GM20000 (cell line): ENCODE results near the gene DTX2.
A peak's percentile ranks its signal among the peaks of the same experiment; 100 is the strongest.
"Not testable (repeated sequence)": the region's sequence is repeated elsewhere in the genome, so short reads cannot be mapped to it uniquely, and the experiment has no call there.

Experiments
- DNase-seq: peaks from one replicate; pipeline ENCODE4 v3.0.0; 2012; ENCODE audit warnings: low spot score
- TF ChIP-seq, protein P1 (sequence below): IDR thresholded peaks from 2 replicates; pipeline ENCODE4 v1.5.1; 2012; ENCODE audit warnings: mild to moderate bottlenecking, control low read depth; ENCODE audit errors: extremely low read depth, missing control alignments

DTX2 gene

DNA sequence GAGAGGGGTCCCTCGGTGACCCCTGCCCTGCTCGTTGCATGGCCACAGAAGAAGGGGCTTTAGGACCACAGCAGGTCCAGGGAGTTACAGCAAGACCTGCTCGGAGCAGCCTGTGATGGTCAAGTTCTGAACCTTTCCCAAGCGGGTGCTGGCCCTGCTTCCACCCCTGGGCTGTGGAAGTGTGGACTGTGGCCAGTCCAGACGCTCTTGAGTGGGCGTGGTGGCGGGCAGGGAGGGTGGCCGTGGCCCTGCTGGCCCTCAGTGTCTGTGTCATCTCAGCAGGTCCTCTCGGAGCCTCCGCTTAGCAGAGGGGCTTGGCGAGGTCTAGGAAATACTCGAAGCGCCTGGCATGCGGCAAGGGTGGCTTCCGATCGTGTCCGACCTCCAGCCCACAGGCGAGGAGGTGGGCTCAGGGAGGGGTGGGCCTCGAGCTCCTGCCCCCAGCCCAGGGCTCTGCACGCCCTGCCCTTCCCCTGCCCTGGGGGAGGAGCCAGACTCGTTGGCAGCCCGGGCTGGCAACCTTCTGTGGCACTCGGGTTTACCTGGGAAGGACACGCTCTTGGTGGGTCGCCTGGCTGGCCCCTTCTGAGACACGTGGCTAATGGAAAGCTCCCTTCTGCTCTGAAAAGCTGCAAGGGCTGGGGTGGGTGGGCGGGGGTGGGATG lies 36.5 kb downstream of the DTX2 start:
- not testable (repeated sequence) for DNase-seq

DNA sequence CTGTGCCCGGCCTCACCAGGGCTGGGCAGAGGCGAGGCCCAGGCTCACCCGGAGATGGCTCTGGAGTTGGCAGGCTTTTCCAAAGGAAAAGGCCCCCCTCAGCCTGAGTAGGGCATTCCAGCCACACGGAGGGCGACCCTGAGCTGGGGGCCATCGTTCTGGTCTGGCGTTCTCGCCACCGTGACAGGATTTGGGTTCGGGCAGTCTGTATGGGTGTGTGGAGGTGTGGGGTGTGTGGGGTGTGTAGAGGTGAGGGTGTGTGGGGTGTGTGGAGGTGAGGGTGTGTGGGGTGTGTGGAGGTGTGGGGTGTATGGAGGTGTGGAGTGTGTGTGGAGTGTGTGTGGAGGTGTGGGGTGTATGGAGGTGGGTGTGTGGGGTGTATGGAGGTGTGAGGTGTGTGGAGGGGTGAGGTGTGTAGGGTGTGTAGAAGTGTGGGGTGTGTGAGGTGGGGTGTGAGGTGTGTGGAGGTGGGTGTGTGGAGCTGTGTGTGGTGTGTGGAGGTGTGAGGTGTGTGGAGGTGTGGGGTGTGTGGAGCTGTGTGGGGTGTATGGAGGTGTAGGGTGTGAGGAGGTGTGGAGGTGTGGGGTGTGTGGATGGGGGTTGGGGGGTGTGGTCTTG lies 37.2 kb downstream of the DTX2 start:
- not testable (repeated sequence) for DNase-seq

DNA sequence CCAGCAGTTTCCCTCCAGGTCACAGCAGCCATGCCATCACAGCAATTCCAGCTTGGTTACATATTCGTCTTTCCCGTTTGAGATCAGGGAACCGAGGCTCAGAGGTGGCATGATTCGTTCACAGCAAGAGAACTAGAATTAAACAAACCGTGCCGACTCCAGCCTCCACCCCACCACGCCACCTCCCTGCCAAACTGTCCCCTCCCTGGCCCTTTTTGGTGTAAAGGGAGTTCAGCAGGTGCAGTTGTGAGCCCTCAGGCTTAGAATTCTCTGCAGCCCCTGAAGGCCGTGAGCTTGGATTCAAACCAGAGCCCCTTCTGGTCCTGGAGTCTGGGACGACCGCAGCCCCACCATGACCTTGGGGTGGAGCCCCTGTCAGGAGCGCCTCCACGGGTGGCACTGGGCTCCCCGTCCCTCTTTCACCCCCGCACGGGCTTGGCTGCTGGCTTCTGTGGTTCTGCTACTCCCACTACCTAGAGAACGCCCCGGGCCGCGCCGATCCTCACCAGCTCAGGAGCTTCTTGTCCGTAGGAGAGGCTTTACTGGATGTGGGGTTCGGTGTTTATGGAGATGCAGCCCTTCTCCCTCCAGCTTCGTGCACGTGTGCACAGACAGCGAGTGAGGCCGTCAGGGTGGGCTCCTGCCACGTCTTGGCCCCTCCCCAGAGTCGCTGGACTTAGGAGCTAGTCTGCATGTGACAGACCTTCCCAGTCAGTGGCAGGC lies 37.9 kb downstream of the DTX2 start:
- DNase-seq = not testable (repeated sequence)

DNA sequence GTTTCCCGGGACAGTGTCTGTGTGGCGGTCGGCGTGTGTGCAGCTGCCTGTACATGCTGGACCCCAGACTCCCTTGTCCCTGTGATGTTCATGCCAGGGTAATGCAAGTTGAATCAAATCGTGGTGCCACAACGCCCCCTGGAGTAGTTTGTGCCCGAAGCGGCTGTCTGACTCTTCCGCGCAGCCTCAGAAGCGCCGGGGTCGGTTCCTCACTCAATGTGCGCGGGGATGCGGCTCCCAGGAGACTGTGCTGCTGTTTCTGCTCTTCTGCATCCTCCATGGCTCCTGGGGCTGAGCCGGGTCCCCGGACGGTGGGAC lies 38.4 kb downstream of the DTX2 start:
- not testable (repeated sequence) for DNase-seq

DNA sequence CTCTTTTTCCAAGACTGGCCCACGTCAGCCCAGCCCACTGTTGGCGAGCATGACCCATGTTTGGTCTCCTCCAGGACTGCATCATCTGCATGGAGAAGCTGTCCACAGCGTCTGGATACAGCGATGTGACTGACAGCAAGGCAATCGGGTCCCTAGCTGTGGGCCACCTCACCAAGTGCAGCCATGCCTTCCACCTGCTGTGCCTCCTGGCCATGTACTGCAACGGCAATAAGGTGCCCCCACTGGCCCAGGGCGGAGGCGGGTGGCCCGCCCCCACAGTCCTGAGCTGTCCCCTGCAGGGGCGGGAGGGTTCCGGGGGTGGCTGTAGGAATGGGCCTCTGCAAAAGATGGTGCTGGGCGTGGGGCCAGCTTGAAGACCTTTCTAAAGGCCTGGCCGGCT lies 40.7 kb downstream of the DTX2 start:
- not testable (repeated sequence) for DNase-seq

DNA sequence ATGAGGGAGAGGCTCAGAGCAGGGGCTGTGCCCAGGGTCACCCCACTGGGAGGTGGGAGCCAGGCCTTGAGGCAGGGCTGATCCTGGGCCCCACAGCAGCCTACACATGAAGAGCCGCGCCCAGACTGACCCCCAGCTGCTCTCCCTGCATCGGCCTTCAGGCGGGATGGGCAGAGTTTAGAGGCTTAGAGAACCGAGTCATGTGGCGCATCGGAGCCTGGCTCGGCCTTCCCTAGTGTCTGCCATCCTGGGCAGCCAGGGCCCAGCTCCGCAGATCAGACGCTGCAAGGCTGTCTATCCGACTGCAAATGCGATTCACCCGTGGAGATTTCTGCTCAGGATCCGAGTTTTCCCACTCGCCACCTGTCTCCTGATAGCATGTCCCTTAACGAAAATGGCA lies 41.3 kb downstream of the DTX2 start:
- DNase-seq = not testable (repeated sequence)

DNA sequence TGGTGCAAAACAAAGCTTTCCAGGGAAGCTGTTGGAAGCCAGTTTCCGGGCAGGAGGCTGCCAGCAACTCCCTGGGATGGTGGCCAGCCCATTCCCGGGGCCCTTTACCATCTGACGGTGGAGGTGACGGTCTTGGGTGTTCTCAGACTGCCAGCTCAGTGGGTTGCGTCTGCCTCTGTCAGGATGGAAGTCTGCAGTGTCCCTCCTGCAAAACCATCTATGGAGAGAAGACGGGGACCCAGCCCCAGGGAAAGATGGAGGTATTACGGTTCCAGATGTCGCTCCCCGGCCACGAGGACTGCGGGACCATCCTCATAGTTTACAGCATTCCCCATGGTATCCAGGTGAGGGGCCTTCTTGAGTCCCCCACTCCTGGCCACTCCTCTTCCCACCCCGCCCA lies 41.7 kb downstream of the DTX2 start:
- not testable (repeated sequence) for DNase-seq

DNA sequence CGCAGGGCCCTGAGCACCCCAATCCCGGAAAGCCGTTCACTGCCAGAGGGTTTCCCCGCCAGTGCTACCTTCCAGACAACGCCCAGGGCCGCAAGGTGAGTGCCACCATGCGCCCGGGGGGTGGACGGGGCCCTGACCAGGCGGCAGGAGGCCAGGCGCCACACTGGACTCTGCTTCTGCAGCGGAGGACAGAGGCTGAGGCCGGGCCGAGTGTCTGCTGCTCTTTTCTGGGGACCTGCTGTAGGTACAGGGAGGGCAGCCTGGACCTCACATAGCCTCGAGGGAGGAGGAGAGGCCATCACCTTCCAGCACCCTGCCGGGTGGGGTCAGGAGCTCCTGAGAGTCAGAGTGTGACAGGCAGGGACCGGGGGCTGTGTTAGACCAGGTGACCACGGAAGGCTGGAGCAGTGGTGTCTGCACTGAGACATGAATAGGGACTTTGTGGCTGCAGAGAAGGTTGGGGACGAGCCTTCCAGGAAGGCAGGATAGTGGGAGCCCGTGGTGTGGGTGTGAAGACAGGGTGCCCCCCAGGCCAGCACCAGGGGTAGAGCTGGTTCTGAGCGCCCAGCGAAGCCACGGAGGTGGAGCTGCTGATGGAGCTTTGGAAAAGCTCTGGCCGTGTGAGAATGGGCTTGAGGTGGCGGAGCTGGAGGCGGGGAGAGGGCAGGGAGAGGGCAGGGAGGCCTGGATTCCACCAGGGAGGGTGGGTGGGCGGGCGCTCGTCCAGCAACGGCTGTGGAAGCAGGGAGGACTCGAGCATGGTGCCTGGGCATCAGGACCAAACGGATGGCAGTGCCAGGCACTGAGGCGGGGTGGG lies 43.0 kb downstream of the DTX2 start:
- DNase-seq = not testable (repeated sequence)

DNA sequence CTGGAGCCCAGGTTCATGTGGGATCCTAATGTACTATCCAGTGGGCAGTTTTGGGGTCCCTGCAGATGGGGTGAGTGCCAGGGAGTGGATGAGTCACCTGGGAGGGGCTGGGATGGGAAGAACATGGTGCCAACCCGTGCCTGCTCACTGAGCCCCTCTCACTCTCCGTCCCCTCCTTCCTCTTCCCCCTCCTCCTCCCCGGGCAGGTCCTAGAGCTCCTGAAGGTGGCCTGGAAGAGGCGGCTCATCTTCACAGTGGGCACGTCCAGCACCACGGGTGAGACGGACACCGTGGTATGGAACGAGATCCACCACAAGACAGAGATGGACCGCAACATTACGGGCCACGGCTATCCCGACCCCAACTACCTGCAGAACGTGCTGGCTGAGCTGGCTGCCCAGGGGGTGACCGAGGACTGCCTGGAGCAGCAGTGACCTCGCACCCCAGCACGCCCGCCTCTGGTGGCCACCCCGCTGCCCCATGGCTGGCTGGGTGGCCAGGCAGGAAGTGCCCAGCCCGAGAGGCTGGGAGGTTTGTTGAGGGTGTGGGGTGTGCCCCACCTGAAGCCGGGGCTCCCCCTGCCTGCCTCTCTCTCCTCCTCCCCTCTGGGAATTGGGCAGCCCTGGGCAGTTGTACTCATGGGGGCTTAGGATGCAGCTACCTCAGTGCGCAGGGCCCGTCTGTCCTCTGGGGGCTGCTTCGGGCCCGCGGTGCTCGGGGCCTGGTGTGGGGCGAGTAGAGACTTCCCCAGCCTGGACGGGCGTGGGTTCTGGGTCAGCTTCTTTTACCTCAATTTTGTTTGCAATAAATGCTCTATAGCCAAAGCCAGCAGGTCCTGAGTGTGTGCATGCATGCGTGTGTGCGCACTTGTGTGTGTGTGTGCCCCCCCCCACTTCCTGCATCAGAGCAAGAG lies 43.9 kb downstream of the DTX2 start:
- TF ChIP-seq, protein P1, sequence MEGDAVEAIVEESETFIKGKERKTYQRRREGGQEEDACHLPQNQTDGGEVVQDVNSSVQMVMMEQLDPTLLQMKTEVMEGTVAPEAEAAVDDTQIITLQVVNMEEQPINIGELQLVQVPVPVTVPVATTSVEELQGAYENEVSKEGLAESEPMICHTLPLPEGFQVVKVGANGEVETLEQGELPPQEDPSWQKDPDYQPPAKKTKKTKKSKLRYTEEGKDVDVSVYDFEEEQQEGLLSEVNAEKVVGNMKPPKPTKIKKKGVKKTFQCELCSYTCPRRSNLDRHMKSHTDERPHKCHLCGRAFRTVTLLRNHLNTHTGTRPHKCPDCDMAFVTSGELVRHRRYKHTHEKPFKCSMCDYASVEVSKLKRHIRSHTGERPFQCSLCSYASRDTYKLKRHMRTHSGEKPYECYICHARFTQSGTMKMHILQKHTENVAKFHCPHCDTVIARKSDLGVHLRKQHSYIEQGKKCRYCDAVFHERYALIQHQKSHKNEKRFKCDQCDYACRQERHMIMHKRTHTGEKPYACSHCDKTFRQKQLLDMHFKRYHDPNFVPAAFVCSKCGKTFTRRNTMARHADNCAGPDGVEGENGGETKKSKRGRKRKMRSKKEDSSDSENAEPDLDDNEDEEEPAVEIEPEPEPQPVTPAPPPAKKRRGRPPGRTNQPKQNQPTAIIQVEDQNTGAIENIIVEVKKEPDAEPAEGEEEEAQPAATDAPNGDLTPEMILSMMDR = no peak
- peak; percentile 16 for DNase-seq

DNA sequence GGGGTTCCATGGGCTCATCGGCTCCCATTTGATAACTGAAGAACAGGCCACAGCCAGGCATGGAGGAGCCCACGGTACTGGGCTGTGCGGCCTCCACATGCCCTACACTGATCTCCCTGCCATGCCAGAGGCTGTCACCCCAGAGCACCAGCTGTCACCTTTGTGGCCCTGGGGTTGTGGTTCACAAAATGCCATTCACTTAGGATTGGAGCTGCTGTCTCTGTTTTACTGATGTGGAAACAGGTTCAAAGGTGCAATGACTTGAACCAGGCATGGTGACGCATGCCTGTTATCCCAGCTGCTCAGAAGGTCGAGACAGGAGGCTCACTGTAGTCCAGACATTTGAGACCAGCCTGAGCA lies 44.6 kb downstream of the DTX2 start:
- DNase-seq = no peak
- TF ChIP-seq, protein P1 = no peak

DNA sequence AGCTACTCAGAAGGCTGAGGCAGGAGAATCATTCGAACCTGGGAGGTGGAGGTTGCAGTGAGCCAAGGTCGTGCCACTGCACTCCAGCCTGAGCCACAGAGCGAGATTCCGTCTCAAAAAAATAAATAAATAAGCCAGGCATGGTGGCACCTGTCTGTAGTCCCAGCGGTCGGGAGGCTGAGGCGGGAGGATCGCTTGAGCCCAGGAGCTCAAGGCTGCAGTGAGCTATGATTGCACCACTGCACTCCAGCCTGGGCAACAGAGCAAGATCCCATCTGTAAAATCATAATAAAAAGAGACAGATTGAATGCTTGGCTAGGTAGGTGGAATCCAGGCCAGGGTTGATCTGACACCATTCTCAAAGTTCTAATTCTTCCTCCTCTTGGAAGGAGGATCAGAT lies 45.1 kb downstream of the DTX2 start:
- DNase-seq = not testable (repeated sequence)

DNA sequence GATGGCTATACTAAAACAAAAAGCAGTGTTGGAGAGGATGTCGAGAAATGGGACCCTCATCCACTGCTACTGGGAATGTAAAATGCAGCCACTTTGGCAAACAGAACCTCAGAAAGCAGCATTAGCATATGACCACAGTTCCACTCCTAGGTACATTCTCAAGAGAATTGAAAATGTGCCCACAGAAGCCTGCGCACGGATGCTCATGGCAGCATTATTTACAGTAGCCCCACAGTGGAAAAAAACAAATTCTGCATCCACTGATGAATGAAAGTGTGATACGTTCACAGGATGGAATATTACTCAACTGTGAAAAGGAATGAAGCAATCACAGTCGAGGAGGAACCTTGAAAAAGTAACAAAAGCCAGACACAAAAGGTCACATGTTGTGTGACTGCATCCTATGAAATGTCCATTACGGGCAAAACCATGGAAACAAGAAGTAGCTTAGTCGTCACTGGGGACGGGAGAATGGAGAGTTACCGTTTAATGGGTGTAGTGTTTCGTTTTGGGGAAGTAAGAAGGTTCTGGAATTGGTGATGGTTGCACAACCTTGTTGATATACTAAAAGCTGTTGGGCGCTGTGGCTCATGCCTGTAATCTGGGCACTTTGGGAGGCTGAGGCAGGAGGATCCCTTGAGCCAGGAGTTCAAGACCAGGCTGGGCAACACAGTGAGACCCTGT lies 46.4 kb downstream of the DTX2 start:
- DNase-seq = no peak
- TF ChIP-seq, protein P1 = no peak
